RWPE2 (cell line): ENCODE data around the gene JDP2.

Experiments used
- ATAC-seq: fragments of 200-7000 bp; cut with Tn5 transposase; 3 replicates; pipeline ENCODE4 v1.9.1; 2021; ENCODE audit warnings: low read depth
- DNase-seq: peaks from one replicate; pipeline ENCODE4 v3.0.0-alpha.2; 2020; ENCODE audit warnings: low spot score
- H3K27ac ChIP-seq: fragments of 450-650 bp; 2 replicates; pipeline ENCODE4 v1.5.1; 2017; ENCODE audit warnings: mild to moderate bottlenecking; ENCODE audit not compliant: poor library complexity, severe bottlenecking
- H3K27me3 ChIP-seq: fragments of 250-450 bp; sonication (Bioruptor Pico); 2 replicates; pipeline ENCODE4 v1.5.1; 2021; ENCODE audit warnings: mild to moderate bottlenecking, moderate library complexity; ENCODE audit not compliant: insufficient read depth, poor library complexity, severe bottlenecking
- H3K36me3 ChIP-seq: fragments of 250-450 bp; sonication (Bioruptor Pico); 2 replicates; pipeline ENCODE4 v1.5.1; 2020; ENCODE audit warnings: low read depth, mild to moderate bottlenecking, moderate library complexity
- H3K4me1 ChIP-seq: fragments of 250-450 bp; sonication (Bioruptor Pico); 2 replicates; pipeline ENCODE4 v1.5.1; 2021; ENCODE audit warnings: mild to moderate bottlenecking, moderate library complexity; ENCODE audit not compliant: insufficient read depth, poor library complexity, severe bottlenecking
- H3K4me3 ChIP-seq: fragments of 250-450 bp; sonication (Bioruptor Pico); 2 replicates; pipeline ENCODE4 v1.5.1; 2021; ENCODE audit warnings: mild to moderate bottlenecking, moderate library complexity; ENCODE audit not compliant: severe bottlenecking
- H3K9me3 ChIP-seq: fragments of 250-450 bp; sonication (Bioruptor Pico); 2 replicates; pipeline ENCODE4 v1.5.1; 2021; ENCODE audit warnings: mild to moderate bottlenecking, moderate library complexity; ENCODE audit not compliant: severe bottlenecking
- TF ChIP-seq, protein P1 (sequence below): fragments of 450-650 bp; IDR thresholded peaks from one replicate; pipeline ENCODE4 v1.5.1; 2017; ENCODE audit warnings: mild to moderate bottlenecking, moderate library complexity; ENCODE audit not compliant: poor library complexity, severe bottlenecking

Gene JDP2

DNA sequence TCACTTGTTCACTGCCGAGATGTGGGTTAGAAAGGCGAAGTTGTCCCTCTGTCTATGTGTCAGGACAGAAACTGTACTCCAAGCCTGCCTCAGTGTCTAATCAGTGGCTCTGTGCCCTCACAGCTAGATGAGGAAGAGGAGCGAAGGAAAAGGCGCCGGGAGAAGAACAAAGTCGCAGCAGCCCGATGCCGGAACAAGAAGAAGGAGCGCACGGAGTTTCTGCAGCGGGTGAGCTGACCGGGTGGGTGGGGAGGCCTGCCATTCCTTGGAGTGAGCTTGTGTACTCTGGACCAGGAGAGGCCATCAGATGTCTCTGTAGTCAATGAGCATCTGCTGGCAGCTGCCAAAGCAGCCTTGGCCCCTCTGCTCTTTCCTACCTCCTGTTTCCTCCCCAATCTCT lies 33.5 kb downstream of the JDP2 start:
- H3K4me1 ChIP-seq = no peaks in the 10 kb centered on the region

DNA sequence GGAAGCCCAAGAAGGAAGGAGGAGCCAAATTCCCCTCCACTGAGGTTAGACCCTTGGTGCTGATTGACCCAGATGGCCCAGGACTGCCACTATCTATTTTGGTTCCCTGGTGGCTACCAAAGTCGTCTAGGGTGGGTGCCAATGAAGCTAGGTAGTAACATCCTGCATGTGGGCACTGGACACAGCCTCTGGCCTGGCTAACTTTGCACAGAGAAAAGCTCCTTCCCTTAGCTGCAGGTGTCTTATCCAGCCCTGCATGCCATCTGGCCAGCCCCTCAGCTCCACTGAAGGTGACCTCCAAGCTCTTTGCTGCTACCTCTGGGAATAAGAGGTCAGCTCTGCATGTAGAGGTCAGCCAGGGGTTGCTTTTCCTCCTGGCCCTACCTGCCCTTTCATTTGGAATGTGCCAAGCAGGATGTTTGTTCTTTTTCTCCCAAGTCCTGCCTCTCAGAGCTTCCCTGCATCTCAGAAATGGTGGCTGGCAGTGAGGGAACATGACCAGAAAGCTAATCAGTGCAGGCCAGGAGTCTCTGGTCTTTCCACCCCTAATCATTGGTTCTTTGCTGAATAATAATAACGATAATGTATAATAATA lies 34.0 kb downstream of the JDP2 start:
- DNase-seq (no peak), ATAC-seq (no peak)
- no peaks in the 10 kb centered on the region for H3K9me3 ChIP-seq
- no peaks in the 10 kb centered on the region for H3K27me3 ChIP-seq
- H3K4me3 ChIP-seq = no peak overlapping the region
- H3K4me1 ChIP-seq = no peaks in the 10 kb centered on the region
- H3K27ac ChIP-seq = no peak overlapping the region
- TF ChIP-seq, protein P1, sequence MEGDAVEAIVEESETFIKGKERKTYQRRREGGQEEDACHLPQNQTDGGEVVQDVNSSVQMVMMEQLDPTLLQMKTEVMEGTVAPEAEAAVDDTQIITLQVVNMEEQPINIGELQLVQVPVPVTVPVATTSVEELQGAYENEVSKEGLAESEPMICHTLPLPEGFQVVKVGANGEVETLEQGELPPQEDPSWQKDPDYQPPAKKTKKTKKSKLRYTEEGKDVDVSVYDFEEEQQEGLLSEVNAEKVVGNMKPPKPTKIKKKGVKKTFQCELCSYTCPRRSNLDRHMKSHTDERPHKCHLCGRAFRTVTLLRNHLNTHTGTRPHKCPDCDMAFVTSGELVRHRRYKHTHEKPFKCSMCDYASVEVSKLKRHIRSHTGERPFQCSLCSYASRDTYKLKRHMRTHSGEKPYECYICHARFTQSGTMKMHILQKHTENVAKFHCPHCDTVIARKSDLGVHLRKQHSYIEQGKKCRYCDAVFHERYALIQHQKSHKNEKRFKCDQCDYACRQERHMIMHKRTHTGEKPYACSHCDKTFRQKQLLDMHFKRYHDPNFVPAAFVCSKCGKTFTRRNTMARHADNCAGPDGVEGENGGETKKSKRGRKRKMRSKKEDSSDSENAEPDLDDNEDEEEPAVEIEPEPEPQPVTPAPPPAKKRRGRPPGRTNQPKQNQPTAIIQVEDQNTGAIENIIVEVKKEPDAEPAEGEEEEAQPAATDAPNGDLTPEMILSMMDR = no peak
- peaks cover 69% of the 10 kb centered on the region for H3K36me3 ChIP-seq

More for the DNA sequence above, 33.5 kb downstream of the JDP2 start:
- no peaks in the 10 kb centered on the region for H3K9me3 ChIP-seq
- no peak overlapping the region for H3K27ac ChIP-seq
- H3K4me3 ChIP-seq = no peak overlapping the region
- peaks cover 67% of the 10 kb centered on the region for H3K36me3 ChIP-seq
- ATAC-seq (no peak), DNase-seq (no peak)
- no peaks in the 10 kb centered on the region for H3K27me3 ChIP-seq
- TF ChIP-seq, protein P1 = no peak

DNA sequence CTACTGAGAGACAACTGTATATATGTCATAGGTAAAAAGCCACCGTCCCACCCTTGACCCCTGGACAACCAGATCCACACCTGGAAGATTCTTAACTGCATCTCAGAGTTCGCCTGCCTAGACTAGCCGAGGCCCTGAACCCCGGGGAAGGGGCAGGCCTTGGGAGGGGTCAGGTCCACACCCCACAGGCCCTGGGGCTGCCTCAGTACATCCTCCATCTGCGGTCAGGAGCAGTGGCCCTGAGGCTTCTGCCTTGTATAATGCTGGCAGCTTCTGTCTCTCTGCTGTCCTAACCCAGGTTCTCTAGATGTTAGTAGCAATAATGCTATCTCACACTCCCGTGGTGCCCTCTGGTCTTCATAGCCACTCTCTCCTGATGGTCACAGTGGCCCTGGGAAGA lies 36.8 kb downstream of the JDP2 start:
- no peaks in the 10 kb centered on the region for H3K27me3 ChIP-seq
- H3K4me3 ChIP-seq = no peak overlapping the region
- peaks cover 85% of the 10 kb centered on the region for H3K36me3 ChIP-seq
- H3K4me1 ChIP-seq = no peaks in the 10 kb centered on the region
- TF ChIP-seq, protein P1 = no peak
- DNase-seq (no peak), ATAC-seq (no peak)
- no peak overlapping the region for H3K27ac ChIP-seq
- no peaks in the 10 kb centered on the region for H3K9me3 ChIP-seq

DNA sequence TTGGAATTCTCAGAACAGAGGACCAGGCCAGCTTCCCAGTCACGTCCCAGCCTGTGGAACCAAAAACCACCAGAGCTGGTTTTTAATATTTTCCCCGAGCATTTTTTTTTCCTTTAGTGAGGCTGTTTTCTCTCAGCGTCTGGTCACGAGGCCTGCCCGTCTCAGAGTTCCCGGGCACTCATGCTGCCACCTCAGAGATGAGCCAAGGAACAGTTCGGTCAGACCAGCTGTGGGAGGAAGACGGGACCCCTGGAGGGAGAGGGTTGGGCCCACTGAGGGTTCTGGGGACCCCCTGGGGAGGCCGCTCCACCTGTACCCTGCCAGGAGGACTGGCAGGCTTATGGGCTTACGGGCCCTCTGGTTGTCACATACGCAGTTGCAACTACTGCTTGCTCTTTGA lies 39.9 kb downstream of the JDP2 start:
- TF ChIP-seq, protein P1 = no peak
- no peaks in the 10 kb centered on the region for H3K27me3 ChIP-seq
- H3K36me3 ChIP-seq = peaks cover 79% of the 10 kb centered on the region
- DNase-seq (no peak), ATAC-seq (no peak)
- no peak overlapping the region for H3K4me3 ChIP-seq
- H3K27ac ChIP-seq = no peak overlapping the region
- H3K9me3 ChIP-seq = no peaks in the 10 kb centered on the region
- no peaks in the 10 kb centered on the region for H3K4me1 ChIP-seq

DNA sequence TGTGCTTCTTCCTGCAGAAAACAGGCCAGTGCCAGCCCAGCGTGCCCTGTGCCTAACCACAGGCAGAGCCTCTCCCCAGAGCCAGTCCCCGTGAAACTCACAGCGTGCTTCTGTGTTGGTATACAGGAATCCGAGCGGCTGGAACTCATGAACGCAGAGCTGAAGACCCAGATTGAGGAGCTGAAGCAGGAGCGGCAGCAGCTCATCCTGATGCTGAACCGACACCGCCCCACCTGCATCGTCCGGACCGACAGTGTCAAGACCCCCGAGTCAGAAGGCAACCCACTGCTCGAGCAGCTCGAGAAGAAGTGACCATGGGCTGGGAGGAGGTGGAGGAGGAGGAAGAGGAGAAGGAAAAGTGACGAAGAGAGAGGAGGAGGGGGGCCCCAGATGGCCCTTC lies 41.3 kb downstream of the JDP2 start:
- no peak for ATAC-seq
- Histone ChIP-seq H3K4me1 (no peaks in the 10 kb centered on the region), H3K4me3 (no peak overlapping the region), H3K27me3 (no peaks in the 10 kb centered on the region), H3K9me3 (no peaks in the 10 kb centered on the region), H3K36me3 (peaks cover 66% of the 10 kb centered on the region), H3K27ac (no peak overlapping the region)
- TF ChIP-seq, protein P1 = no peak
- no peak for DNase-seq
